ENCODE results near the gene MYBBP1A. TPM values are rescaled to one million over a fixed set of nuclear protein-coding genes. Genes with fewer than 3 reads are reported as not detected.

The MYBBP1A gene
- total RNA-seq, 1 donor from 2014 or later = 110 TPM

DNA sequence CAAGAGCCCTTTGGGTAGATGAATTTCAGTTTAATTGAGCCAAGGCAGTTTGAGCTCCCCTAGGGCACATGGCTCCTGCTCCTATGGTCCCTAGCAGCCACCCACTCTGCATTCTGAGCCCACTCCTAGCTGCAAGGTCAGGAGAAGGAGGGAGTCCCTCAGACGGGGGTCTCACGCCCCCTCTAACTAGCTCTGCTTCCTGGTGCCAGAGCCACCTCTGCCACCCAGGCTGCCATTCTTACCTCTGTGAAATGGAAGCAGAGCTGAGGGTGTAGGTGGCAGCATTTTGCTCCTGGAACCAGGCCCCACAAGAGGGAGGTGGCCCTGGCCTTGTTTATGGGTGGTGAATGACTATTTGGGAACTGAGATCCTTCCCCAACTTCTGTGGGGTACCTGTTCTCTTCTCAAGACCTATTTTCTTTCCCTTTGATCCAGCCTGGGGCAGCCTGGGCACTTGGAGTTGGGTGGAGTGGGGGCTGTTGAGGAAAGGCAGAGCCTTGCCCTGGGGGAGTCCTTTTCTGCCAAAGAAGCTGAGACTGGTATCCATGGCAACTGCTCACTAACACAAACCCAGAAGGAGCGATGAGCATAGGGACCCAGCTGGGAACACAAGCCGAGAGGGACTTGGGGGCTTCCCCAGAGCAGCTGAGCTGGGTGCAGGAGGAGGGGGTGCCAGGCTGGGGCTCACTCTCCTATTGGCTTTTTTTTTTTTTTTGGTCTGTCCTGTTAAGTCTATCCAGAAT, 51.7 kb downstream of the MYBBP1A start:
- no peak for DNase-seq (ENCODE audit: low spot score)

DNA sequence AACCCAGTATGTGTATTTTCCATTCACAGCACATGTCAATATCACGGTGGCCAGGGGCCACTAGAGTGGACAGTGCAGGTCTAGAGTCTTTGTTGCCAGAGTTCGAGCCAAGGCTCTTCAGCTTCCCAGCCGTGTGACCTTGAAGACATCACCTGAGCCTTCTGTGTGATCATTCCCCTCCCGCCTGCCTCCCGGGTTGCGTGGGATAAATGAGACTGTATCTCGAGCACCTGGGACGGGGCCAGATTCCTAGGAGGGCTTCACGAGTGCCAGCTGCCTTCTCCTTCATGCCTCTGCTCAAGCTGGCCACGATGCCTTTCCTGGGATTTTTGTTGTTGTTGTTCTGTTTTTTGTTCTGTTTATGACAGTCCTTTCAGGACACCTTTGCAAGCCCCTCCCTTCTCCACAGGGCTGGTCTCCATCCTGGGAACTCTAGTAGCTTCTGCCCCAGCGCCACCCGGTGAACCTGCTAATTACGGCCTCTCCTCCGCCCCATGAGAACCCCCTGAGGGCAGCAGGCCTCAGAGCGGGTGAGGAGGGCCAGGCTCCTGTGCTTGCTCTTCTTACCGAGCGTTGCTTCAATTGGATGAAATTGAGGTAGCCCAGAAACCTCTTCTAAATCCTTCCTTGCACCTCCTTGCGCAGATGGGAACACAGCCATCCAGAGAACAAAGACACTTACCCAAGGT, 52.6 kb downstream of the MYBBP1A start:
- no peak for DNase-seq (ENCODE audit: low spot score)

DNA sequence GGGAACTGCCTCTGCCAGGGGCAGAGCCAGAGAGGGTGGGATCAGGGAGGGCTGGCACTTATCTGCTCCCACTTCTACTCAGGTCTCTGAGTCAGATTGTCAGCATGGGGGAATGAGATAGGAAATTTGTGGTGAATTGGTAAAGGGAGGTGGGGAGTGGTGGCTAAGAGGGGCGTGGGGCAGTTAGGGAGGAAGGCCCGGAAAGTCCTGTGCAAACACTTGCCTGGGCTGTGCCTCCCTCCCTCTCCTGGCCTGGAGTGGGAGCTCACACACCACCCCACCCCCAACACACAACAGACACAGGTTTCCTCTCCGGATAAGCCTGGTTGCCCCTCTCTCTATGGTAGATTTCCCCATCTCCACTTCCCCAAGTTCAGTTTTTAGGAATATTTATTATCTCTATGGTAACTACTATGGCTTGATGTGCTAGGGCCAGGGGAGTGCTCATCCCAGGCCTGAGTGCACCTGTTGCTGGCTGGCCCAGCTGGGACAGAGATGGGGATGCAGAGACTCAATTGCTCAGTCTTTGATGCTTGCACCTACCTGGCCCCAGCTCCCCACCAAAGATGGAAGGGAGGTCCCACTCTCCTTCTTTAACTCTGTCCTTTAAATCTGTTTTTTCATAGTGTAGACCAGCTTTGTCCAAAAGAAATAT, 53.8 kb downstream of the MYBBP1A start:
- no peak for DNase-seq (ENCODE audit: low spot score)

DNA sequence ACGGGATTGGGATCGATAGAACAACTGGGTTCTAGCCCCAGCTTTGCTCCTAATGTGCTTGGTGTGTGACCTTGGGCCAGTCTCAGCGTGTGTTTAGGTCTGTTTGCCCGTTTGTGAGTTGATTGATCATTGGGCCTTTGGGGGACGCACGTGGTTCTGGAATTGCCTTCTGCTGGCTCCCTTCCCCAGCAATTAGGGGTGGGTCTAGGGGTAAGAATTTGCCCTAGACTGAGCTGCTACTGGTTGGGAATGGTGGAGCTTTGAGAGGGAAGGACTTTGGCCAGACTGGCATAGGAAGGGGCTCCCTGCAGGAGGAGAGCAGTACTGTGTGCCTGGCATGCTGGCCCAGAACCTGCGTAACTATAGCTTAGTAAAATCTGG, 55.0 kb downstream of the MYBBP1A start:
- no peak for DNase-seq (ENCODE audit: low spot score)

DNA sequence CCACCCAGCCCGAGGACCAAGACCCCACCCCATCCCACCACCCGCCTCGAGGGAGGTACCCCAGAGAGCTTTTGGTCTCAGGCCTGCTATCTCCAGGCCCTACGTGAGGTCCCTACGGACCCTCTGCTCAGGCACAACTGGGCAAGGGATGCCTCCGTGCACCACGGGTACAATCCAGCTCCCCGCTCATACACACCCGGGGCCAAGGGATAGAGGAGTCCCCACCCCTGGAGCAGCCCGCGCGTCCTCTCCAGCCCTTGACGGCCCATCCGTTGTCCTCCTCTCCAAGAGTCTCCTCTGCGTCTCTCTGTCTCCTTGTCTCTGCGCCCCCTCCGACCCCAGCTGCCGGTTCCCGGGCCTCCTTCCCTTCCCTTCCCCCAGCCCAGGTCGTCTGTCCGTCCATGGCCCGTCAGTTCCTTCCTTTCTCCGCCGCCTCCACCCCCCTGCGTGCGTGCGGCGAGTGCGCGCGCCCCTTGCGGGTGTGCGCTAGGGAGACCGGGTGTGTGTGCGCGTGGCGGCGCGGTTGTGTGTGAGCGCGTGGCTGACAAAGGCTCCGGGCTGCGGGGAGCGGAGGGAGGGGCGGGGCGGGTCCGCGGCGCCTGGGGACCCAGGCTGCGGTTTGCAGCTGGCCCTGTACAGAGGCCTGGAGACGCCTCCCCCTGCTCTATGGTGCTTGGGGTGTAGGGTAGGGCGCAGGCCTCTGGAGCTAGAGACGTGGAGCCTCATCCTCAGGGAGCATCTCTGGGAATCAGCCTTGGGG, 55.6 kb downstream of the MYBBP1A start:
- DNase-seq (ENCODE audit: low spot score) = no peak

DNA sequence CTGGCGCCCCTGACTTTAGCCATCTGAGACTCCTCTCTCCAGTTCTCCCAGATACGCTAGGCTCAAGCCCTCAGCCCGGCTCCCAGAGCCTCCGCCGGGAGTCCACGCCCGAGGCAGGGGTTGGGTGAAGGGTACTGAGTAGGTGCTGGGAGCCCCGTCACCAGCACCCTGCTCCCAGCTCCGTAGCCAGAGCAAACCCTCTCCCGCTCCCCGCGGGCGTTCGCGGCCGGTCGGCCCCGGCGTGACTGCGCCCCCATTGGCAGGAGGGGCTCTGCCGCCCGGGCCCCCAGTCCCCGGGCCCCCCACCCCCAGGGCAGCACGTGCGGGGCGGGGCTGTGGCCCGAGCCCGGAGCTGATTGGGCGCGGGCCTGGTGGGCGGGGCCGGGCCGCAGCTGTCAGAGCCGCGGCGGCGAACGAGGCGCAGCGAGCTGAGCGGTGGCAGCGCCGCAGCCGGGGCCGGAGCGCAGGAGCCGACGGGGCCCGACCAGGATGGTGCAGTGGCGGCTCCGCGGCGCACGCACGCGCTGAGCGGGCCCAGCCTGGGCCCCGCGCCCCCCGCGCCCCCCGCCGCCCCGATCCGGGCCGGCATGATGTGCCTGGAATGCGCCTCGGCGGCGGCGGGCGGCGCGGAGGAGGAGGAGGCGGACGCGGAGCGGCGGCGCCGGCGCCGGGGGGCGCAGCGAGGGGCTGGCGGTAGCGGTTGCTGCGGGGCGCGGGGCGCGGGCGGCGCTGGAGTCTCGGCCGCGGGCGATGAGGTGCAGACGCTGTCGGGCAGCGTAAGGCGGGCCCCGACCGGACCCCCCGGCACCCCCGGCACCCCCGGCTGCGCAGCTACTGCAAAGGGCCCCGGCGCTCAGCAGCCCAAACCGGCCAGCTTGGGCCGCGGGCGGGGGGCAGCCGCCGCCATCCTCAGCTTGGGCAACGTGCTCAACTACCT, 56.5 kb downstream of the MYBBP1A start, which contains the start of gene SPNS2:
Gene SPNS2 (plus strand): TSS at position 421 of the 937 bp plus-strand sequence. CDS start 167 bp downstream, at position 588.
- DNase-seq (ENCODE audit: low spot score) = no peak

DNA sequence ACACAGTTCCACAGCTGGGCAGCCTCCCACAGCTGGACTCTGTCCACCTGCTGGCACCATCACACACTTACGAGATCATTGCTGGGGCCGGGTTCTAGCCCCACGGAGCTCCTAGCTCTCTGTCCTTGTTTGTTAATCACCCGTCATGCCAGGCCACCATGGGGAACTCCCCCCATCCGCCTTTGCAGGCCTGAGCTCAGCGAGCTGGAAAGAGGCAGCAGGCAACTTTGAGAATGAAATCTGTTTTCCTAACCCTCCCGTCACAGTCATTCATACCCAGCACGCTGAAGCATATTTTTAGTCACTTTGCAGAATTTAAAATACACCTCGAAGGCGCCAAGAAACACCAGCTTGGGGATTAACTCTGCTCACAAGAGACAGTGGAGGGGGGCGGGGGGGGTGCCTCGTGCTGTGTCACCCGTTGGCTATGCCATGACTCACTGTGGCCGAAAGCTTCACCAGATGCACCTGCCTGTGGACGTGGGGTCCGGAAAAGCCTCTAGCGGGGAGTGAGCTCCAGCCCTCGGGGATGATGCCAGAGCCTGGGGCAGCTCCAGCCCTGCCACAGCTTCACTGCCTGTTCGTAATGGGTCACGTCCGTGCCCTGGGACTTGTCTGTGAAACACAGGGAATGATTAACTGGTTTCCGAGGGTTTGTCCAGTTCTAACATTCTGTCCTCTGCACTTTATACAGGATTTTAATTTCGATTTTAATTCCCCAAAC, 57.9 kb downstream of the MYBBP1A start:
- no peak for DNase-seq (ENCODE audit: low spot score)

DNA sequence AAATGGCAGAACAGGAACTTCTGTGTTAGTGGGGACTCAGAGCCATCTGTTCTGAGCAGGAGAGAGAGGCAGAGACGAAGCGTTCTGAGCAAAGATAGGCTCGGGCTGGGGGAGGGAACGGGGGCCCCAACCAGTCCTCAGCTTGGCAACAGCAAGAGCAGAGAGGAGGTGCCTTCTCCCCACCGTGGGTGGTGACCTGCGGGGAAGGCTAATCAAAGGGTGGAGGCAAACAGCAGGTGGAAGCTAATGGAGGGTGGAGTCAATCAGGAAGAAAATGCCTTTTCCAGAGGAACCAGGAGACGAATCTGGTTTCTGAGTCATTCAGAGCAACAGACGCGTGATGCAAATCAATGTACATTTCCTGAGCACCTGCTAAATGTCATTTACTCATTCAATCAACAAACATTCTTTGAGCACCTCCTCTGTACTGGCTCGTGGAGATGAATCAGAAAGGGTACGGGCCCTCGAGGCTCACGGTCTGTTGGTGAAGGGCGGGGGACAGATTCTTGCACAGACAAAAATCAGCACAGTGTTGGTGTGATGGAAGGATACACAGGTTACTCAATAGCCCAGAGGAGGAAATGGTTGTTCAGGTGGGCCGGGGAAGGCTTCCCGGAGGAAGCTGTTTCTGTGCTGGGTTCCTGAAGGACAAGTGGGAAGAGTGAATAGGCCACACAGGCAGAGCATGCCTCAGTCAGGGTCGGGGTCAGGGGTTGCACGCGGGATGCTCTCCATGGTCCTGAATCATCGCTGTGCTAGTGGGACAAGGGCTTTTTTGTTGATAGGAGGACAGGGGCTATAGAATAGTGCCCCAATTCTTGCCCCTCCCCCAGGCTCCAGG, 62.2 kb downstream of the MYBBP1A start:
- DNase-seq (ENCODE audit: low spot score) = no peak

DNA sequence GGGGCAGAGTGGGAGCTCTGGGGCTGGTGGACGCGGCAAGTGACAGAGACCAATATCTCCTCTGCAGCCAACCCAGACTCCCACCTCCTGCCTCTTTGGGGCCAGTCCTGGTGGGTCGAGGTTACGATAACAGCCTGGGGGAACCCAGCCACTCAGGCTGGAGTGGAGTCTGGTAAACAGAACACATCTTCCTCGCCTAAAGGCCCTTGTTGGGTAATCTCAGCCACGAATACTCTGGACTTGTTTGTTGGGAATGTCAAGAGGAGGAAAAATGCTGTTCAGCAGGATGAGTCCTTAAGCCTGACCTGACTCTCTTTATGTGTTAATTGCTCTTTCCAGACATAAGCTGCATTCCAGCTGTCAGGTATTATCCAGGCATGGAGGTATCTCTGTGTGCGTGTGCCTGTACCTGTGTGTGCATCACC, 64.5 kb downstream of the MYBBP1A start:
- DNase-seq (ENCODE audit: low spot score) = no peak

DNA sequence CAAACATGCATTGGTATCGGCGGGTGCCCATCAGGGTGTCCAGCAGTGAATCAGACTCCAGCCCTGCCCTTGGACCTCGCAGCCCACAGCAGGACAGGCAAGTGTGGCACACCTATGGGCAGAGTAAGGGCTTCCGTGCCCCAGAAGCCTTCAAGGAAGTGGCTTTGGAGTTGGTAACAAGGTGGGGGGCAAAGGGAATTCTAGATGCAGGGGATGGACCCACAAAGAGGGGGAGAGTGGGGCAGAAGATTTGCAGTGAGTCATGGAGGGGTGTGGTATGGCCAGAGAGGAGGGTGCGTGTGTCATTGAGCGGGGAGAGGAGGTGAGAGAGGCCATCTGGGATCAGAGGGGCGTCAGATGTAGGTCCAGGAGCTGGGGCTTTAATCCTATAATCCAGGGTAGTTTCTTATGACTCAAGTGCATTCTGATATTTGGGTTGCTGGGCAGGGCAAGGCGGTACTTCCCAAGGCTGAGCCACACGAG, 65.0 kb downstream of the MYBBP1A start:
- DNase-seq (ENCODE audit: low spot score) = no peak

DNA sequence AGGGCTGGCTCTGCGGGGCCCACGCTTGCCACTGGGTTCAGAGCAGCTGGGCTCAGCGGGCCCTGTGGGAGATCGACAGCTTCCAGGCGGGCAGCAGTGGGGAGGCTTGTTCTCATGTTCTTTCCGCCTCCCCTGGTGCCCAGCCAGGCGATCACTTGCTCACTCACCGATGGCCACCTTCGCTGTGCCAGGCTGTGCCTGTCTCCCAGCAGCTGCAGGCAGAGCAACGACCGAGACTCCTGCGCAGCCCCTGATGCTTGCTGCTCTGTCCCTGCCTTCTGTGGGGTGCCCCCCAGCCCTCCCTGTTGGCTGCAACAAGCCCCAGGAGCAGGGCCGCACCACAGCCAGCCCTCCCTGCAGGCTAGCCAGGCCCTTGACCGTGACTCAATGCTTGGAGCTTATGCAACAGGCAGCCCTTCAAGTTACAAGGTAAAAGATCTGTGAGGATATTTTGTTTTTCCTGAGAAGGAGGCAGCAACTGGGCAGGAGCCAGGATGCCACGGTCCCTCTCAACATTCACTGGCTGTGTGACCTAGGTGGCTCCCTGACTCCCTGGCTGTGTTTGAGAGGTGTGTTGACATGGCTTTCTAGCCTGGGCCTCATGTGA, 66.1 kb downstream of the MYBBP1A start:
- no peak for DNase-seq (ENCODE audit: low spot score)

Other genes starting within 250 kb of the MYBBP1A start
- gene UBE2G1, start 188.7 kb downstream of the MYBBP1A start, total RNA-seq = 50.9 TPM
- 0.26 TPM for gene SPNS3, start 121.4 kb downstream of the MYBBP1A start, total RNA-seq
- 30.0 TPM for gene SPNS2, start 56.5 kb downstream of the MYBBP1A start, total RNA-seq
- gene GGT6, start 5.2 kb upstream of the MYBBP1A start, total RNA-seq = 83.6 TPM
- gene SMTNL2, start 29.1 kb upstream of the MYBBP1A start, total RNA-seq = 2.0 TPM
- gene ALOX15, start 86.3 kb upstream of the MYBBP1A start, total RNA-seq = 1.2 TPM
- 56.9 TPM for gene PELP1, start 148.8 kb upstream of the MYBBP1A start, total RNA-seq
- 40.8 TPM for gene ARRB2, start 155.2 kb upstream of the MYBBP1A start, total RNA-seq
- 19.5 TPM for gene MED11, start 176.0 kb upstream of the MYBBP1A start, total RNA-seq
- gene ZMYND15, start 184.4 kb upstream of the MYBBP1A start, total RNA-seq = 1.7 TPM
- gene CXCL16, start 184.5 kb upstream of the MYBBP1A start, total RNA-seq = 26.8 TPM
- gene TM4SF5, start 216.5 kb upstream of the MYBBP1A start, total RNA-seq = not detected
- 0.89 TPM for gene VMO1, start 231.0 kb upstream of the MYBBP1A start, total RNA-seq
- gene GLTPD2, start 233.6 kb upstream of the MYBBP1A start, total RNA-seq = not detected
- gene PSMB6, start 240.8 kb upstream of the MYBBP1A start, total RNA-seq = 97.9 TPM